AG04450 (cell line): ENCODE data around the gene RTP3. TPM values are rescaled to one million over a fixed set of nuclear protein-coding genes. Genes with fewer than 3 reads are reported as not detected.

Experiments
- CTCF ChIA-PET: fragments of 300-600, 350-600 bp; formaldehyde crosslinking; extraction: SDS; loops from one replicate; lab custom pipeline; 2022; ENCODE audit warnings: antibody characterized with exemption, inconsistent platforms; lab: Charles Lee
- POLR2A ChIA-PET: fragments of 350-600 bp; formaldehyde crosslinking; extraction: SDS; loops from one replicate; lab custom pipeline; 2021; ENCODE audit warnings: antibody characterized with exemption, inconsistent platforms; lab: Yijun Ruan, JAX
- DNase-seq: peaks from one replicate; pipeline ENCODE4 v3.0.0-alpha.2; 2011; ENCODE audit warnings: low read depth, low spot score
- H3K27ac ChIP-seq: one replicate; pipeline ENCODE4 v1.5.1; 2012; ENCODE audit warnings: low read depth, low read length, control low read depth
- H3K27me3 ChIP-seq: one replicate; pipeline ENCODE4 v1.6.0; 2012; ENCODE audit warnings: low read length; ENCODE audit not compliant: control insufficient read depth, insufficient read depth
- H3K4me3 ChIP-seq: 2 replicates; pipeline ENCODE4 v1.5.1; 2011; ENCODE audit warnings: mild to moderate bottlenecking, low read depth, low read length, control low read depth
- H3K9me3 ChIP-seq: 2 replicates; pipeline ENCODE4 v1.5.1; 2012; ENCODE audit warnings: low read length; ENCODE audit not compliant: control insufficient read depth, insufficient read depth
- CTCF ChIP-seq: IDR thresholded peaks from 2 replicates; pipeline ENCODE4 v1.5.1; 2011; ENCODE audit warnings: low read depth, low read length, control low read depth, inconsistent platforms
- polyA plus RNA-seq: library from polyadenylated mRNA; depleted of rRNA; stranded (reverse); fragments of >200 nt; gene quantifications from 2 replicates; pipeline ENCODE4 v1.2.3, GENCODE V29; 2011

The RTP3 gene
- polyA plus RNA-seq, 1 experiment, result 0.06 TPM

- ChIA-PET POLR2A (no interaction called here), CTCF (interaction anchor here (1.6 kb wide), 1 partner anchor 24 kb away, joined by 5 read pairs; no protein-coding TSS in a partner anchor)
- no peaks in the 10 kb centered on the region for H3K9me3 ChIP-seq
- no peak for TF ChIP-seq CTCF
- no peak within 1 kb of the TSS for H3K4me3 ChIP-seq
- DNase-seq, result no peak
- no peak within 1 kb of the TSS for H3K27ac ChIP-seq
- peaks cover 50% of the 10 kb centered on the region for H3K27me3 ChIP-seq
Observed at GRCh38 chr3:46464326-46465195, 33.2 kb upstream of the RTP3 start, which contains the start of gene LTF. Gene LTF, minus strand, starts transcription at chr3:46464905. Its CDS starts 38 bp downstream, at chr3:46464867.

DNA sequence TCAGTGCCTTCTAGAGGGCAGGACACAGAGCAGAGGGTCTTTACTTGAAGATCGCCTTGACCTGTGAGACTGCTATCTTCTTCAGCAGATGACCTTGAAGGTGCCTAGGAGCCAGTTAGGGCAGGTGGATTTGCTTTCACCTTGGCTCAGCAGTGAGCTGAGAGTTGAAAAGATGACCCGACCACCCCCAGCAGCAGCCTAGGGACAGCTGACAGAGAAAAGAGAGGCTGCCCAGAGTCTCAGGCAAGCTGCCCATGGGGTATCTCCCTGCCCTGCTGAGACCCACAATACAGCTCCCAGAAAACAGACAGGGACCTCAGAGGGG is 32.6 kb upstream of the RTP3 start:
- no peaks in the 10 kb centered on the region for H3K9me3 ChIP-seq
- POLR2A ChIA-PET, result no interaction called here
- DNase-seq, result no peak
- CTCF ChIA-PET, result interaction anchor here (0.6 to 1.6 kb wide), 2 partner anchors 23 to 859 kb away, joined by 3 to 5 read pairs; no protein-coding TSS in a partner anchor
- H3K27ac ChIP-seq, result no peak overlapping the region
- H3K27me3 ChIP-seq, result peaks cover 54% of the 10 kb centered on the region
- no peak overlapping the region for H3K4me3 ChIP-seq
- no peak for TF ChIP-seq CTCF

GRCh38 chr3:46466273-46466672 is 31.5 kb upstream of the RTP3 start:
- DNase-seq, result no peak
- no peaks in the 10 kb centered on the region for H3K9me3 ChIP-seq
- H3K27ac ChIP-seq, result no peak overlapping the region
- H3K4me3 ChIP-seq, result no peak overlapping the region
- H3K27me3 ChIP-seq, result peaks cover 63% of the 10 kb centered on the region
- ChIA-PET CTCF (interaction anchor here (1.6 kb wide), 1 partner anchor 22 kb away, joined by 5 read pairs; no protein-coding TSS in a partner anchor), POLR2A (no interaction called here)
- TF ChIP-seq CTCF, result no peak

DNA sequence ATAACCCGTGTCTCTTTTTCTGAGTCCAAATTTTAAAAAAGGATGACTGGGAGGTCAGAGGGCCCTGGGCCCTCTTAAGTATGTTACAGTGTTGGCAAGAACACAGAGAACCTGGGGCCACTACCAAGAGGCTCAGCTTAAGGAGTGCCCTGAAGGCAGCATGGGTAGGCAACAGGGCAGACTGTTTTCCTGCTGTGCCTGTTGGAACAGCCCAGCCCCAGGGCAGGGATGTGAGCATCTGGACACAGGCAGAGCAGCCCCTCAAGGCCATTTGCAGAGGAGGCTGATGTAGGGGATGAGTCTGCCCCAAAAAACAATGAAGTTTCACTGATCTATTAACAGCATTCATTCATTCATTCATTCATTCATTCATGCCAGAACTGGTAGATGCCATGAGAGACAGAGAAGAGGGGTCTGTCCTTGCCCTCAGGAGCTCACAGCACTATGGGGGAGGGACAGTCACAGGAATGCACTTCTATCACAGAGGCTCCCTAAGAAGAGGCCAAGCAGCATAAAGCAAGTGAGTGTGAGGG is 30.8 kb upstream of the RTP3 start:
- ChIA-PET CTCF (no interaction called here), POLR2A (no interaction called here)
- Histone ChIP-seq H3K4me3 (no peak overlapping the region), H3K9me3 (no peaks in the 10 kb centered on the region), H3K27me3 (peaks cover 63% of the 10 kb centered on the region), H3K27ac (no peak overlapping the region)
- DNase-seq, result no peak
- TF ChIP-seq CTCF, result no peak

GRCh38 chr3:46467562-46467961 is 30.2 kb upstream of the RTP3 start:
- H3K9me3 ChIP-seq, result no peaks in the 10 kb centered on the region
- POLR2A ChIA-PET, result no interaction called here
- DNase-seq, result no peak
- no peak overlapping the region for H3K4me3 ChIP-seq
- no peak for TF ChIP-seq CTCF
- H3K27ac ChIP-seq, result no peak overlapping the region
- CTCF ChIA-PET, result no interaction called here
- peaks cover 65% of the 10 kb centered on the region for H3K27me3 ChIP-seq
